Kidney epithelial cell (primary cell): ENCODE results near the gene ABHD2. TPM values are rescaled to one million over a fixed set of nuclear protein-coding genes. Genes with fewer than 3 reads are reported as not detected.
"Not testable (repeated sequence)": the region's sequence is repeated elsewhere in the genome, so short reads cannot be mapped to it uniquely, and the experiment has no call there.

Experiments
- DNase-seq: peaks from one replicate; pipeline ENCODE4 v3.0.0-alpha.2; 2010; ENCODE audit warnings: low read depth
- H3K27me3 ChIP-seq: 2 replicates; pipeline ENCODE4 v1.6.0; 2011; ENCODE audit warnings: low read length; ENCODE audit not compliant: control insufficient read depth, insufficient read depth
- H3K36me3 ChIP-seq: 2 replicates; pipeline ENCODE4 v1.5.1; 2011; ENCODE audit warnings: low read length; ENCODE audit not compliant: control insufficient read depth, insufficient read depth
- H3K4me3 ChIP-seq: 2 replicates; pipeline ENCODE4 v1.5.1; 2011; ENCODE audit warnings: low read depth, mild to moderate bottlenecking, control low read depth, low read length
- total RNA-seq: library from RNA; depleted of rRNA; stranded (reverse); fragments of >200 nt; gene quantifications from 2 replicates; pipeline ENCODE4 v1.2.3, GENCODE V29; 2015
- TF ChIP-seq, protein P1 (sequence below): IDR thresholded peaks from 2 replicates; pipeline ENCODE4 v1.5.1; 2011; ENCODE audit warnings: mild to moderate bottlenecking, moderate library complexity, low read length, control low read depth, inconsistent platforms; ENCODE audit not compliant: insufficient read depth, poor library complexity, severe bottlenecking

Gene ABHD2, protein sequence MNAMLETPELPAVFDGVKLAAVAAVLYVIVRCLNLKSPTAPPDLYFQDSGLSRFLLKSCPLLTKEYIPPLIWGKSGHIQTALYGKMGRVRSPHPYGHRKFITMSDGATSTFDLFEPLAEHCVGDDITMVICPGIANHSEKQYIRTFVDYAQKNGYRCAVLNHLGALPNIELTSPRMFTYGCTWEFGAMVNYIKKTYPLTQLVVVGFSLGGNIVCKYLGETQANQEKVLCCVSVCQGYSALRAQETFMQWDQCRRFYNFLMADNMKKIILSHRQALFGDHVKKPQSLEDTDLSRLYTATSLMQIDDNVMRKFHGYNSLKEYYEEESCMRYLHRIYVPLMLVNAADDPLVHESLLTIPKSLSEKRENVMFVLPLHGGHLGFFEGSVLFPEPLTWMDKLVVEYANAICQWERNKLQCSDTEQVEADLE
- 39.7 and 62.7 TPM in 2 replicates for total RNA-seq

DNA sequence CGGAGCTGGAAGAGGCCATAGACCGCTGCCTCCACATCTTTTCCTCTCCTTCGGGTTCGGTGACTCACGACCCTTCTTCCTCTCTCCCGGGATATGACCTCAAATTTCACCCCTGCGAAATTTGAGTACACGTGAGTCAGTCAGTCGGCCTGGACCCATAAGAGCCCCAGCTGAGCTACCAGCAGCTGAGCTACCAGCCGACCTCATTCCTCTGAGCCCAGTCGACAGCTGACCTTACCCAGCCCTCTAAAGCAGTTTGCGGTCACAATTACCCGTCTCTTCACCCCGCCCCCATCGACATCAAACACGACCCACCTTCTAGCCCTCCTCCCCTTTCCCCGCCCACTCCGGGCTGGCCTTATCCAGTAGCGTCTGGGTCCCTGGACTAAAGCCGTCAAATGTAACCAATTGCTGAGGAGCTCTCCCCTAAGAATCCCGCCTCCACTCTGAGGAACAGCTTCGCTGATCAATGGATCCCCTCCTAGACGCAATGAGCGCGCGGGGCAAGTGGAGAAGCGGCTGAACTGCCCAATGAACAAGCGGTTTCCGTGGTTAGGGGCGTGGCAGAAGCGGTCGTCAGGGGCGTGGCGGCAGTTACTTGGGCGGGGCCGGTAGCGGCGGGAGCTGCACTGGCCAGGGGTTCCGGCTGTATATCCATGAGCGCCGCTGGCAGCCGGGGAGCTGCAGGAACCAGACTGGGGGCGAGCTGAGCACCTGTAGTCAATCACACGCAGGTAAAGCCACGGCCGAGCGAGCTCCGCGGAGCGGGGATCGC, at the start of gene ABHD2:
Gene ABHD2 (plus strand): TSS at position 627 of the 775 bp plus-strand sequence. CDS start 27,872 bp downstream, outside the sequence.
- Histone ChIP-seq H3K4me3 (peak within 1 kb of the TSS; percentile 82), H3K27me3 (no peaks in the 10 kb centered on the region), H3K36me3 (no peaks in the 10 kb centered on the region)
- peak; percentile 100 for DNase-seq
- TF ChIP-seq, protein P1, sequence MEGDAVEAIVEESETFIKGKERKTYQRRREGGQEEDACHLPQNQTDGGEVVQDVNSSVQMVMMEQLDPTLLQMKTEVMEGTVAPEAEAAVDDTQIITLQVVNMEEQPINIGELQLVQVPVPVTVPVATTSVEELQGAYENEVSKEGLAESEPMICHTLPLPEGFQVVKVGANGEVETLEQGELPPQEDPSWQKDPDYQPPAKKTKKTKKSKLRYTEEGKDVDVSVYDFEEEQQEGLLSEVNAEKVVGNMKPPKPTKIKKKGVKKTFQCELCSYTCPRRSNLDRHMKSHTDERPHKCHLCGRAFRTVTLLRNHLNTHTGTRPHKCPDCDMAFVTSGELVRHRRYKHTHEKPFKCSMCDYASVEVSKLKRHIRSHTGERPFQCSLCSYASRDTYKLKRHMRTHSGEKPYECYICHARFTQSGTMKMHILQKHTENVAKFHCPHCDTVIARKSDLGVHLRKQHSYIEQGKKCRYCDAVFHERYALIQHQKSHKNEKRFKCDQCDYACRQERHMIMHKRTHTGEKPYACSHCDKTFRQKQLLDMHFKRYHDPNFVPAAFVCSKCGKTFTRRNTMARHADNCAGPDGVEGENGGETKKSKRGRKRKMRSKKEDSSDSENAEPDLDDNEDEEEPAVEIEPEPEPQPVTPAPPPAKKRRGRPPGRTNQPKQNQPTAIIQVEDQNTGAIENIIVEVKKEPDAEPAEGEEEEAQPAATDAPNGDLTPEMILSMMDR, result no peak

DNA sequence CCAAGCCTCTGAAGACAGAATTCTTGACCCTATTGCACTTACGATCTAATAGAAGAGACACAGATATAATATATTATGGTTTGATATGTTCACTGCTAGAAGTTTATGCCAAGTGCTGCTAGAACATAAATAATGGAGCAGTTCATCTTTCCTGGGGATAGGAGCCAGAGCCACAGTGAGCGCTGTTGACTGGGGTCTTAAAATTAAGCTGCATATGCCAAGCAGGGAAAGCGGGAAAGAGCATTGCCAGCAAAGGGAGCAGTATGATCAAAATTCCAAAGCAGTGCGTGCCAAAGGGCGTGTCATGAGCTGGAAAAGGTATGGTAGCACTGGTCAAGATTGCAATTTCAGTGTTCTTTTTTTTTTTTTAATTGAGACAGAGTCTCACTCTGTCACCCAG, 49.1 kb upstream of the ABHD2 start:
- Histone ChIP-seq H3K36me3 (no peaks in the 10 kb centered on the region), H3K4me3 (no peak overlapping the region), H3K27me3 (peaks cover 4% of the 10 kb centered on the region)
- TF ChIP-seq, protein P1, result no peak
- DNase-seq, result no peak

DNA sequence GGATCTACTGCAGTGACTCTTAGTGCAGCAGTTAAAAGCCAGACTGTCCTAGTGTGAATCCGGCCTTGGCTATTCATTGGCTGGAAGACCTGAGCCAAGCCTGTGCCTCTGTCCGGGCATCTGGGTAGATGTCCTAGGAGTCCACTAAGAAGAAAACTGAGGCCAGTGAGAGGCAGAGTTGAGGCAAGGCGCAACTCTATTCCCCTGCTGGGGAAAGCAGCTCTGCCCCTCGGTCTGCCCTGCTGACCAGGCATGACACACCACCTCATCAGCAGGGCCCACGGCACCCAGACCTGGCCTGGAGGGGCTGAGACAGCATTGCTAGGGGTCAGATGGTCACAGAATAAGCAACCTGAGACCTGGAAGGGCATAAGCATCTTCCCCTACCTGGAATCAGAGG, 46.7 kb upstream of the ABHD2 start:
- TF ChIP-seq, protein P1, result no peak
- Histone ChIP-seq H3K4me3 (no peak overlapping the region), H3K27me3 (peaks cover 4% of the 10 kb centered on the region), H3K36me3 (no peaks in the 10 kb centered on the region)
- no peak for DNase-seq

DNA sequence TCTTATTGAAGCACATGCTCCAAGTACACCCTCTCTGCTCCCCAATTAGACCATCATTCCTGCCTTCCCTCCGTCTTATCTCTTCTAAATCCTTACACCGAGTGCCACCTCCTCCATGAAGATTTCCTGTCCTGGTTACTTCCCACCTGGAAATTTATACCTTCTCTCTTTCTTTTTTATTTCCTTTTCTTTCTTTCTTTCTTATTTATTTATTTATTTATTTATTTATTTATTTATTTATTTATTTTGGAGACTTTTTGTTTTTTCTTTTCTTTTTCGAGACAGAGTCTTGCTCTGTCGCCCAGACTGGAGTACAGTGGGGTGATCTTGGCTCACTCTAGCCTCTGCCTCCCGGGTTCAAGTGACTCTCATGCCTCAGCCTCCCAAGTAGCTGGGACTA, 45.9 kb upstream of the ABHD2 start:
- H3K27me3 ChIP-seq, result peaks cover 4% of the 10 kb centered on the region
- no peak for DNase-seq
- TF ChIP-seq, protein P1, result no peak
- H3K4me3 ChIP-seq, result no peak overlapping the region
- H3K36me3 ChIP-seq, result no peaks in the 10 kb centered on the region

DNA sequence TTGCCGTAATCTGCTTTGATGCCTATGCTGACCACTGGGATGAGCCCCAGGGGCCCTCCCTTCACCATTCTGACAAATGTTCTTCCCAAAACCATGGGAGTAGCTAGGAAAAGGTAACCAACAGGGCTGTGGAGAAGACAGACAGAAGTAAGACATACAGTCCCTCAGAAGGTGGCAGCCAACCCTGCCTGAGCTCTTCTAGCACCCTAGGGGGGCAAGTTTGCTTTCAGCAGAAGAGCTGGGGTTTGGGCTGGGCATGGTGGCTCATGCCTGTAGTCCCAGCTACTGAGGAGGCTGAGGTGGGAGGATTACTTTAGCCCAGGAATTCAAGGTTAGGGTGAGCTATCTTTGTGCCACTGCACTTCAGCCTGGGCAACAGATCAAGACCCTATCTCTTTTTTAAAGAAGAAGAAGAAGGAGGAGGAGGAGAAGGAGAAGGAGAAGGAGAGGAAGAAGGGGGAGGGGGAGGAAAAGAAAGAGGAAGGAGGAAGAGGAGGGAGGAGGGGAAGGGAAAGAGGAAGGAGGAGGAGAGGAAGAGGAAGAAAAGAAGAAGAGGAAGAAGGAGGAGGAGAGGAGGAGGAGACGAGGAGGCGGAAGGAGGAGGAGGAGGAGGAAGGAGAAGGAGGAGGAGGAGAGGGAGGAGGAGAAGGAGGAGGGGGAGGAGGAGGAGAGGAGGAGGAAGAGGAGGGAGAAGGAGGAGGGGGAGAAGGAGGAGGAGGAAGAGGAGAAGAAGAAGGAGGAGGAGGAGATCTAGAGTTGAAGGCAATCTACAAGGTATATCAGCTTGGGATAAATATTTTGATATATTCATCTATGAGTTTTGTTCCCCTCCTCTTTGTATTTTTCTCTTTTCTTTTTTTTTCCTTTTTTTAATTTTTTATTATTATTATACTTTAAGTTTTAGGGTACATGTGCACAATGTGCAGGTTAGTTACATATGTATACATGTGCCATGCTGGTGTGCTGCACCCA, 44.9 kb upstream of the ABHD2 start:
- no peak for DNase-seq
- Histone ChIP-seq H3K27me3 (peaks cover 1% of the 10 kb centered on the region), H3K4me3 (no peak overlapping the region), H3K36me3 (no peaks in the 10 kb centered on the region)
- TF ChIP-seq, protein P1, result no peak

DNA sequence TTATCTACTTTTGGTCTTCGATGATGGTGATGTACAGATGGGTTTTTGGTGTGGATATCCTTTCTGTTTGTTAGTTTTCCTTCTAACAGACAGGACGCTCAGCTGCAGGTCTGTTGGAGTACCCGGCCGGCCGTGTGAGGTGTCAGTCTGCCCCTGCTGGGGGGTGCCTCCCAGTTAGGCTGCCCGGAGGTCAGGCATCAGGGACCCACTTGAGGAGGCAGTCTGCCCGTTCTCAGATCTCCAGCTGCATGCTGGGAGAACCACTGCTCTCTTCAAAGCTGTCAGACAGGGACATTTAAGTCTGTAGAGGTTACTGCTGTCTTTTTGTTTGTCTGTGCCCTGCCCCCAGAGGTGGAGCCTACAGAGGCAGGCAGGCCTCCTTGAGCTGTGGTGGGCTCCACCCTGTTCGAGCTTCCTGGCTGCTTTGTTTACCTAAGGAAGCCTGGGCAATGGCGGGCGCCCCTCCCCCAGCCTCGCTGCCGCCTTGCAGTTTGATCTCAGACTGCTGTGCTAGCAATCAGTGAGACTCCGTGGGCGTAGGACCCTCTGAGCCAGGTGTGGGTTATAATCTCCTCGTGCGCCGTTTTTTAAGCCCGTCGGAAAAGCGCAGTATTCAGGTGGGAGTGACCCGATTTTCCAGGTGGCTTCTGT, 39.1 kb upstream of the ABHD2 start:
- DNase-seq, H3K36me3 ChIP-seq, H3K4me3 ChIP-seq, H3K27me3 ChIP-seq: not testable (repeated sequence)
